ENCODE measurements around the gene LEUTX. TPM values are rescaled to one million over a fixed set of nuclear protein-coding genes. Genes with fewer than 3 reads are reported as not detected.

LEUTX gene
- total RNA-seq, 1 experiment from 2014 or later: not detected

DNA sequence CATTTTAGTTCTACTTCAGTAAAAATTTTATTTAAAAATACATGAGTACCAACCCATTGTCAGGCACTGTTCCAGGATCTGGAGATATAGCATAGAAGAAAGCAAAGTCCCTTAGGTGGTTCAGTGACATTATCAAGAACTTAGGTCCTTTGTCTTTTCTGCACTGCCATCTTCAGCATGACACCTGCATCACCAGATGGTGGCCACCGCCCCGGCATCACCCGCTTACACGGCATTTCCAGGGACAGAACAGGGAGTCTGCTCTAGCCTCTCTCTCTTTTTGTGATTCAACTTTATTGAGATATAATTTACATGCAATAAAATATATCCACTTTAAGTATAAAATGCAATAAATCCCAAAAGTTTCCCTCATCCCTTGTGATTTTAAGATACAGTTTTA lies 31.8 kb downstream of the LEUTX start:
- WGBS (ENCODE audit: extremely low coverage, insufficient read length, low lambda C conversion rate): no CpG with 5 or more reads among the region's 4 CpGs
- Histone ChIP-seq H3K79me1 (ENCODE audit: insufficient read depth, low read depth, low read length, poor library complexity, severe bottlenecking) (no peaks in the 10 kb centered on the region), H3K4me1 (ENCODE audit: insufficient read depth, low read length) (no peaks in the 10 kb centered on the region), H3K23ac (ENCODE audit: insufficient read length, low read depth, low read length) (no peak overlapping the region), H3K14ac (ENCODE audit: insufficient read depth, low read length) (no peak overlapping the region), H2BK120ac (ENCODE audit: low read depth, low read length, poor library complexity, severe bottlenecking) (no peak overlapping the region), H2BK15ac (ENCODE audit: low read depth, low read length) (no peak overlapping the region), H3K56ac (ENCODE audit: insufficient read length, low read depth, low read length) (no peak overlapping the region), H3K9ac (ENCODE audit: extremely low read depth, insufficient read length, low read length) (no peak overlapping the region), H4K91ac (ENCODE audit: insufficient read length, low read depth, low read length) (no peak overlapping the region), H4K8ac (replicated peaks; ENCODE audit: insufficient read length, low read depth, low read length) (no peak overlapping the region), H4K5ac (ENCODE audit: insufficient read length, low read depth, low read length) (no peak overlapping the region), H3K4me2 (ENCODE audit: insufficient read depth, insufficient read length, low read length) (no peak overlapping the region), H2BK12ac (ENCODE audit: insufficient read length, low read depth, low read length) (no peak overlapping the region), H3K27me3 (ENCODE audit: insufficient read depth, low read length) (no peaks in the 10 kb centered on the region), H3K9me3 (ENCODE audit: control insufficient read depth, low read depth, low read length) (no peaks in the 10 kb centered on the region), H2AK5ac (ENCODE audit: insufficient read length, low read length) (no peak overlapping the region), H3T11ph (ENCODE audit: low read length) (no peak overlapping the region), H4K20me1 (ENCODE audit: control insufficient read depth, insufficient read depth, insufficient read length) (no peaks in the 10 kb centered on the region), H3K23me2 (ENCODE audit: insufficient read length, low read depth, low read length, poor library complexity, severe bottlenecking) (no peaks in the 10 kb centered on the region), H3K27ac (ENCODE audit: insufficient read length, low read depth, low read length) (no peak overlapping the region), H2BK5ac (ENCODE audit: insufficient read length, low read length) (no peak overlapping the region), H2BK20ac (ENCODE audit: low read depth, low read length, poor library complexity, severe bottlenecking) (no peak overlapping the region), H3K18ac (ENCODE audit: insufficient read length, low read depth, low read length) (no peak overlapping the region), H3K79me2 (ENCODE audit: insufficient read depth, low read length) (no peaks in the 10 kb centered on the region), H2AFZ (ENCODE audit: low read length) (no peak overlapping the region), H3K4ac (ENCODE audit: low read depth, low read length) (no peak overlapping the region)
- no peak for TF ChIP-seq CTCF (conservative IDR thresholded peaks at IDR 0.05)
- no peaks in the 10 kb centered on the region; a peak in 1 of 7 replicates for H3K36me3 Mint-ChIP-seq (ENCODE audit: insufficient read depth in 1 of 3, low read depth in 3 of 3)
- H3K4me1 Mint-ChIP-seq: no peaks in the 10 kb centered on the region
- H3K9me3 Mint-ChIP-seq: no peaks in the 10 kb centered on the region
- no peaks in the 10 kb centered on the region for H3K27me3 Mint-ChIP-seq (ENCODE audit: low read depth)
- no peak for DNase-seq
- no peak overlapping the region for H3K4me3 Mint-ChIP-seq
- H3K27ac Mint-ChIP-seq: no peak overlapping the region

All from H9 (cell line).